Stimulated activated CD4-positive, alpha-beta T cell treated with anti-CD3 and anti-CD28 coated beads, Interleukin-12 subunit alpha, Interleukin-12 subunit beta, amount 100 ng/mL, for 24 hours (primary cell): ENCODE results near the gene SLC7A5.
"Not testable (repeated sequence)": the region's sequence is repeated elsewhere in the genome, so short reads cannot be mapped to it uniquely, and the experiment has no call there.

Source experiments
- DNase-seq, 2 experiments: peaks; one replicate each; pipeline ENCODE4 v3.0.0-alpha.2; 2020; ENCODE audit warnings: low read depth in 2 of 2

SLC7A5 gene

GRCh38 chr16:87834005-87834667 lies 35.2 kb downstream of the SLC7A5 start:
- no peak for DNase-seq

GRCh38 chr16:87833548-87833947 lies 35.8 kb downstream of the SLC7A5 start:
- no peak for DNase-seq

- no peak for DNase-seq
Measured at GRCh38 chr16:87832741-87833502, 36.4 kb downstream of the SLC7A5 start.

GRCh38 chr16:87832137-87832527 lies 37.2 kb downstream of the SLC7A5 start:
- DNase-seq = no peak

- no peak for DNase-seq
Measured at GRCh38 chr16:87831421-87832136, 37.7 kb downstream of the SLC7A5 start.

GRCh38 chr16:87830673-87831420 lies 38.5 kb downstream of the SLC7A5 start:
- DNase-seq = no peak

- no peak for DNase-seq
Measured at GRCh38 chr16:87829988-87830672, 39.2 kb downstream of the SLC7A5 start.

GRCh38 chr16:87829622-87829980 lies 39.7 kb downstream of the SLC7A5 start:
- DNase-seq = no peak

- no peak for DNase-seq
Measured at GRCh38 chr16:87828907-87829621, 40.2 kb downstream of the SLC7A5 start.

- no peak for DNase-seq
Measured at GRCh38 chr16:87828071-87828906, 41.0 kb downstream of the SLC7A5 start.

- DNase-seq = not testable (repeated sequence)
Measured at GRCh38 chr16:87827588-87827915, 41.8 kb downstream of the SLC7A5 start.

- DNase-seq = no peak
Measured at GRCh38 chr16:87826798-87827587, 42.3 kb downstream of the SLC7A5 start.

GRCh38 chr16:87826407-87826797 lies 42.9 kb downstream of the SLC7A5 start:
- not testable (repeated sequence) for DNase-seq

- not testable (repeated sequence) for DNase-seq
Measured at GRCh38 chr16:87825842-87826120, 43.5 kb downstream of the SLC7A5 start.

GRCh38 chr16:87824991-87825841 lies 44.1 kb downstream of the SLC7A5 start:
- no peak for DNase-seq

- DNase-seq = no peak
Measured at GRCh38 chr16:87824016-87824990, 45.0 kb downstream of the SLC7A5 start.

- no peak for DNase-seq
Measured at GRCh38 chr16:87823181-87823929, 46.0 kb downstream of the SLC7A5 start.
